GM13977 (cell line): Measurements from ENCODE around the gene CDC40.

Experiments used
- DNase-seq: peaks from one replicate; pipeline ENCODE4 v3.0.0; 2012; ENCODE audit warnings: low spot score
- in situ Hi-C: fragments of 300-500 bp; cut with MboI; formaldehyde crosslinking; loops from one replicate; pipeline ENCODE4 v1.12.0; 2022; ENCODE audit warnings: low sequenced_read_pairs, low pct_unique_long_range_greater_than_20kb, mixed read lengths, inconsistent platforms; ENCODE audit not compliant: unreplicated experiment
- TF ChIP-seq, protein P1 (sequence below): IDR thresholded peaks from 2 replicates; pipeline ENCODE4 v1.5.1; 2012; ENCODE audit warnings: mild to moderate bottlenecking, control low read depth; ENCODE audit not compliant: insufficient read depth; ENCODE audit errors: extremely low read depth, missing control alignments

CDC40 gene

DNA sequence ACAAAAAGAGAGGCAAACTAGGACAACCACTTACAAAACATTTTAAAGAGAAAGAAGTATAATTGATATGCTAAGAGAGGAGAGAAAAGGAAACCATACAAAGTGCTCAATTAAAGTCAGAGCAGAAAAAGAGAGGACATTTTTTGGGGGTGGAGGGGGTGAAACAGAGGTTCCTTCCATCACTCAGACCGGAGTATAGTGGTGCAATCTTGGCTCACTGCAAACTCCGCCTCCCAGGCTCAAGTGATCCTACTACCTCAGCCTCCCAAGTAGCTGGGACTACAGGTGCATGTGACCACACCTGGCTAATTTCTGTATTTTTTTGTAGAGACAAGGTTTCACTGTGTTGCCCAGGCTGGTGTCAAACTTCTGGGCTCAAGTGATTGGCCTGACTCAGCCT is 10.1 kb upstream of the CDC40 start:
- DNase-seq = no peak
- TF ChIP-seq, protein P1, sequence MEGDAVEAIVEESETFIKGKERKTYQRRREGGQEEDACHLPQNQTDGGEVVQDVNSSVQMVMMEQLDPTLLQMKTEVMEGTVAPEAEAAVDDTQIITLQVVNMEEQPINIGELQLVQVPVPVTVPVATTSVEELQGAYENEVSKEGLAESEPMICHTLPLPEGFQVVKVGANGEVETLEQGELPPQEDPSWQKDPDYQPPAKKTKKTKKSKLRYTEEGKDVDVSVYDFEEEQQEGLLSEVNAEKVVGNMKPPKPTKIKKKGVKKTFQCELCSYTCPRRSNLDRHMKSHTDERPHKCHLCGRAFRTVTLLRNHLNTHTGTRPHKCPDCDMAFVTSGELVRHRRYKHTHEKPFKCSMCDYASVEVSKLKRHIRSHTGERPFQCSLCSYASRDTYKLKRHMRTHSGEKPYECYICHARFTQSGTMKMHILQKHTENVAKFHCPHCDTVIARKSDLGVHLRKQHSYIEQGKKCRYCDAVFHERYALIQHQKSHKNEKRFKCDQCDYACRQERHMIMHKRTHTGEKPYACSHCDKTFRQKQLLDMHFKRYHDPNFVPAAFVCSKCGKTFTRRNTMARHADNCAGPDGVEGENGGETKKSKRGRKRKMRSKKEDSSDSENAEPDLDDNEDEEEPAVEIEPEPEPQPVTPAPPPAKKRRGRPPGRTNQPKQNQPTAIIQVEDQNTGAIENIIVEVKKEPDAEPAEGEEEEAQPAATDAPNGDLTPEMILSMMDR = no peak

DNA sequence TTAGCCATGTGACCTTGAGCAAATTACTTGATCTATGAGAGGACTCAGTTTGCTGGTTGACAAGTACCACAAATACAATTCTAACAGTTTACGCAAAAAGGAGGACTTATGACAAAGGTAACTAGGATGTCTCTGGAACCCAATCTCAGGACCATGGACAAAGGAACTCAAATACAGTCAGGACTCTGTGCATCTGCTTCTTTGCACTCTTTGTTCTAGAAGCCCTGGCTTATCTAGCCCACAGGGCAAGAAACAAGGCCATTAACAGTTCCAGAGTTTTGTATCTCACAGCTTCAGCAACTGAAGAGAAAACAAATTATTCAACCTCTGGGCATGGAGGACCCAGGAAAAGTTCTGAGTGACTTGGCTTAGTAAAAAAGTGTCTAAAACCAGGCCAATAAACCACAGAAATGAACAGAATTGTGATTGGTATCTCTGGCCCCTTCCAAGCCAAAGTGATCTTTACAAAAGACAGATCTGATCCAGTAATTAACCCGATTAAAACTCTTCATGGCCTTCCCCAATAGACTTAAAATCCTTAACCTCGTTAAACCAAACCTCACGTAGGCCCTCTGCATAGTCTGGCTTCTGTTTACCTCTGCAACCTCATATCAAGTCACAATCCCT is 6.6 kb upstream of the CDC40 start:
- in situ Hi-C loops = no loop called here
- DNase-seq = no peak
- TF ChIP-seq, protein P1 = no peak

More for the DNA sequence above, 10.1 kb upstream of the CDC40 start:
- in situ Hi-C loops = no loop called here

DNA sequence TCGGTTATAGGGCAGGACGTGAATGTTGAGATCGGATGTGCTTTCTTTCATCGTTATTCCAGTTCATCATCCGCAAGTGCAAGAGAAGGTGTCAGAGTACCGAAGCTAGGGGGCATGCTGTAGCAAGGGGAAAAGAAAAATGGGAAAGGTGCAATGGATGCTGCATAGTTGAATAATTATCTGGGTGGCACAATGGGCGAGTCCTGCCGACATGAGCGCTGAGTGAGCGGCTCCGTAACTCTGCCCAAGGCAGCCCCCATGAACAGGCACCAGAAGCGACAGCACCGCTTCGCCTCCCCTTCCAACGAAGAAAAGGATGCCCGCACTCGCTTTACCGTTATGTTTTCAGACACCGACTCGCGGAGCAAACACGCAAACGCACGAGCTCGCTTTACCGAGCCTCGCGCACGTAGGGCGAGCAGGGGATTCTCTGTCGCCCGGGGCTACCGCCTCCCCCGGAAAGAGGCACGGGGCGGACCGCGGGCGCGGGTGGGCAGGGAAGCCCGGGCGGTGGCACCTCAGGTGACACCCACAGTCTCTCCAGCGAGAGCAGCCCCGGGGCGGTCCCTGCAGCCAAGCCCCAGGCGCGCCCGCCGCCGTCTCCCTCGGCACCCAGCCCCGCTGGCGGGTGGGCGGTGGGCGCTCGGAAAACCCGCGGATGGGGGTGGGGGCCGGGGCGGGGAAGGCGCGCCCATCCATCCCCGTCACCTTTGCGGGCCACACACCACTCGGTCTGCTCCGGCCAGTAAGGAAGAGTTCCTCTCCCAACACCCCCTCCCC is 1.4 kb upstream of the CDC40 start:
- peak; percentile 40 for DNase-seq
- in situ Hi-C loops = no loop called here
- TF ChIP-seq, protein P1 = peak; percentile 63

DNA sequence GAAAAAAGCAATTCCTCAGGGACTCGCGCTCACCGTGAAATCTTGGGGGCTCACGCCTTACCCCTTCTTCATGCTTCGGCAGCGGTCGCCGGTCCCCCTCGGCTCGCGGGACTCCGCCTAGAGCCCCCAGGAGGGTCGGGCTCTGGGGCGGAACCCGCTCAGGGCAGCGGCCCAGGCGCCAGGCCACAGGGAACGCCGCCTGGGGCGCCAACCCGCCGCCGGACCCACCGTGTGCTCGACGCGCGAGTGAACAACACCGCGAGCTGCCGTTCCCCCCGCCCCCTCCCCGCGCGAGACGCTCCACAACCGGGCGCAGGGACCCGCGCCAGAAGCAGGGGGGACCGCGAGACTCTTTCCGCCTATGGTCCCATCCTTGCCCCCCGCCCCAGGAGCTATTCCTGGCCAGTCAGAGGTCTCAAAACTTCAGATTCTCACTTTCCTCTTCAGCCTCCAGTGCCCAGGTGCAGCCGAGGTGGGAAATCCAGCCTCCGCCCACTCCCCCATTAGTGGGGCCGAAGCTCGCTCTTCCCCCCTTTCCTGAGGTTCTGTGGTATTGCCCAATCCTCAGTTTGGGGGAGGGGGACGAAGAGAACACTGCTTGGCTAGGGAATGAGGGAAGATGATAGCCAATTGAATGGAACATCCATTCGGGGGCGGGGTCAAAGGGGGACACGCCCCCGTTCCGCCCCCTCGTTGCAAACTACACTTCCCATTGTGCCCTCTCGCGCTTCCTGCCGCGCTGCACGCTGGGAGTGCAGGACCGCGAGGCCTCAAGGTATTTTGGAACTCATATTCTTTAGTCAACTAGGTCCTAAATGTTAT is 610 bp upstream of the CDC40 start, which contains the start of gene WASF1:
TSS of gene WASF1 (minus strand) at position 265 of the 822 bp plus-strand sequence. CDS start 52,069 bp downstream, outside the sequence.
- TF ChIP-seq, protein P1 = peak; percentile 29
- in situ Hi-C loops = no loop called here
- DNase-seq = peak; percentile 89

DNA sequence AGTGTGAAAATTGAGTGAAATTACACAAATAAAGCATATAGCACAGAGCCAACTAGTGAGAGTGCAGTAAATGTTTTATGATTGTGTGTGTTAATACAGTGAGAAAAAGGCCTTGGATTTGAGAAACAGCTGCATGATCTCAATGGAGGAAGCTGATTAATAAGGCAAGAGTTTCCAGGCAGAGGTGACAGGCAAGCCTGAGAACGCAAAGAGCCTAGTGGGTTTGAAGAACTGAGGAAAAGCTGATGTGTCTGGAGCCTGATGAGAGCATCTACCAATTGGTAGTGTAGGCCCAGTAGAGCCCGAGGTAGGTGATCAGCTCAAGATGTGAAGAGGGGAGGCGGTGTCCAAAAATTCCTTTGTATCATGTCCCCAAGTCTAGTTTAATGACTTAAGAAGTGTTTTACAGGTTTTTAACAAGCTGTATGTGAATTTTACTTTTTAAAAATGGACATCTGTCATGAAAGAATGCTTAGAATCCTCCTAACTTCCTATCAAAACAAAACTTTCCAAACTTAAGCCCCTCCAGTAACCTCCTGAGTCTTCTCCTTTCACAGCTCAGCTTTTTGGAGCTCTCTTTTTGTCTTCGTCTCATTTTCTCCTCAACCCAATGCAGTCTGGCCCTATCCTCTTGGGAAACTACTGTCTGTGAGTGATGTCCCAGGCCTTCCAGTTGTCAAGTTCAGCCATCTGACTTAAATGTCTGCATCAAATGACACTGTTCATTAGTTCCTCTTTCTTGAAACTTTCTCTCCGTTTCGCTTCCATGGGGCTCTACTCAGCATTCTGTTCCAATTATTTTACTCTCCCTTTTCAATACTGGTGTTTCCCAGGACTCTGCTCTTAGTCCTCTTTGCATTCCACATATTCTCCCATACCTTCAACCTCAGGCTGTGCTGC is 1.2 kb downstream of the CDC40 start:
- TF ChIP-seq, protein P1 = no peak
- no peak for DNase-seq
- in situ Hi-C loops = no loop called here
